H9 (cell line): ENCODE data around the gene ICAM2. TPM values are rescaled to one million over a fixed set of nuclear protein-coding genes. Genes with fewer than 3 reads are reported as not detected.

ENCODE experiments used
- DNase-seq: peaks from one replicate; pipeline ENCODE4 v3.0.0-alpha.2; 2017
- H2AFZ ChIP-seq: one replicate; pipeline ENCODE4 v1.6.1; 2013; ENCODE audit warnings: mild to moderate bottlenecking, low read length, control low read depth, moderate library complexity
- H2AK5ac ChIP-seq: 2 replicates; pipeline ENCODE4 v1.6.1; 2013; ENCODE audit warnings: low read length, control low read depth, mixed read lengths; ENCODE audit not compliant: insufficient read length
- H2BK120ac ChIP-seq: one replicate; pipeline ENCODE4 v1.6.1; 2013; ENCODE audit warnings: low read depth, mild to moderate bottlenecking, low read length, control low read depth, inconsistent platforms; ENCODE audit not compliant: poor library complexity, severe bottlenecking
- H2BK12ac ChIP-seq: 2 replicates; pipeline ENCODE4 v1.6.1; 2013; ENCODE audit warnings: low read length, control low read depth, mixed read lengths, low read depth; ENCODE audit not compliant: insufficient read length
- H2BK15ac ChIP-seq: 2 replicates; pipeline ENCODE4 v1.6.1; 2013; ENCODE audit warnings: low read depth, low read length, control low read depth
- H2BK20ac ChIP-seq: one replicate; pipeline ENCODE4 v1.6.1; 2013; ENCODE audit warnings: low read depth, mild to moderate bottlenecking, low read length, control low read depth, inconsistent platforms; ENCODE audit not compliant: poor library complexity, severe bottlenecking
- H2BK5ac ChIP-seq: 2 replicates; pipeline ENCODE4 v1.6.1; 2013; ENCODE audit warnings: low read length, control low read depth, mixed read lengths; ENCODE audit not compliant: insufficient read length
- H3K14ac ChIP-seq: 2 replicates; pipeline ENCODE4 v1.6.1; 2013; ENCODE audit warnings: low read length, control low read depth; ENCODE audit not compliant: insufficient read depth
- H3K18ac ChIP-seq: 2 replicates; pipeline ENCODE4 v1.6.1; 2013; ENCODE audit warnings: low read depth, mild to moderate bottlenecking, mixed read lengths, low read length, control low read depth; ENCODE audit not compliant: insufficient read length
- H3K23ac ChIP-seq: 2 replicates; pipeline ENCODE4 v1.6.1; 2013; ENCODE audit warnings: low read length, control low read depth, mixed read lengths, low read depth; ENCODE audit not compliant: insufficient read length
- H3K23me2 ChIP-seq: 2 replicates; pipeline ENCODE4 v1.6.1; 2013; ENCODE audit warnings: low read depth, mild to moderate bottlenecking, mixed read lengths, low read length, control low read depth; ENCODE audit not compliant: insufficient read length, poor library complexity, severe bottlenecking
- H3K27ac ChIP-seq: 2 replicates; pipeline ENCODE4 v1.5.1; 2013; ENCODE audit warnings: low read length, control low read depth, mixed read lengths, low read depth; ENCODE audit not compliant: insufficient read length
- H3K27me3 ChIP-seq: 2 replicates; pipeline ENCODE4 v1.6.1; 2013; ENCODE audit warnings: low read length, control low read depth, inconsistent platforms; ENCODE audit not compliant: insufficient read depth
- H3K4ac ChIP-seq: 2 replicates; pipeline ENCODE4 v1.6.1; 2013; ENCODE audit warnings: low read depth, mild to moderate bottlenecking, control low read depth, inconsistent platforms, low read length, moderate library complexity
- H3K4me1 ChIP-seq: 2 replicates; pipeline ENCODE4 v1.6.1; 2013; ENCODE audit warnings: low read length, control low read depth, inconsistent platforms; ENCODE audit not compliant: insufficient read depth
- H3K4me2 ChIP-seq: 2 replicates; pipeline ENCODE4 v1.6.1; 2013; ENCODE audit warnings: low read length, control low read depth, mixed read lengths; ENCODE audit not compliant: insufficient read length, insufficient read depth
- H3K56ac ChIP-seq: 2 replicates; pipeline ENCODE4 v1.6.1; 2013; ENCODE audit warnings: low read depth, mild to moderate bottlenecking, mixed read lengths, low read length, control low read depth; ENCODE audit not compliant: insufficient read length
- H3K79me1 ChIP-seq: 2 replicates; pipeline ENCODE4 v1.6.1; 2013; ENCODE audit warnings: low read depth, mild to moderate bottlenecking, moderate library complexity, low read length, control low read depth, inconsistent platforms; ENCODE audit not compliant: insufficient read depth, poor library complexity, severe bottlenecking
- H3K79me2 ChIP-seq: 2 replicates; pipeline ENCODE4 v1.6.1; 2013; ENCODE audit warnings: low read length, control low read depth, inconsistent platforms; ENCODE audit not compliant: insufficient read depth
- H3K9ac ChIP-seq: 2 replicates; pipeline ENCODE4 v1.6.1; 2013; ENCODE audit warnings: low read length, control low read depth, mixed read lengths; ENCODE audit not compliant: insufficient read length; ENCODE audit errors: extremely low read depth
- H3K9me3 ChIP-seq: one replicate; pipeline ENCODE4 v1.6.1; 2013; ENCODE audit warnings: low read depth, low read length, inconsistent platforms; ENCODE audit not compliant: control insufficient read depth
- H3T11ph ChIP-seq: one replicate; pipeline ENCODE4 v1.6.1; 2013; ENCODE audit warnings: mild to moderate bottlenecking, low read length, control low read depth, inconsistent platforms
- H4K20me1 ChIP-seq: one replicate; pipeline ENCODE4 v1.6.1; 2013; ENCODE audit not compliant: control insufficient read depth, insufficient read length, insufficient read depth
- H4K5ac ChIP-seq: 2 replicates; pipeline ENCODE4 v1.6.1; 2013; ENCODE audit warnings: low read depth, mild to moderate bottlenecking, mixed read lengths, low read length, control low read depth; ENCODE audit not compliant: insufficient read length
- H4K8ac ChIP-seq: replicated peaks from 2 replicates; pipeline ENCODE4 v1.6.1; 2013; ENCODE audit warnings: low read length, control low read depth, mixed read lengths, low read depth; ENCODE audit not compliant: insufficient read length
- H4K91ac ChIP-seq: 2 replicates; pipeline ENCODE4 v1.6.1; 2013; ENCODE audit warnings: low read depth, mild to moderate bottlenecking, moderate library complexity, mixed read lengths, low read length, control low read depth; ENCODE audit not compliant: insufficient read length
- H3K27ac Mint-ChIP-seq, 3 experiments: 2 replicates in 2 of 3; 3 replicates in 1 of 3; pipeline ENCODE4 v1.8.0; 2020 to 2021; ENCODE audit warnings: mixed read lengths in 3 of 3, mild to moderate bottlenecking in 1 of 3, moderate library complexity in 1 of 3
- H3K27me3 Mint-ChIP-seq: 2 replicates; pipeline ENCODE4 v1.8.0; 2021; ENCODE audit warnings: low read depth, mild to moderate bottlenecking, moderate library complexity, mixed read lengths
- H3K36me3 Mint-ChIP-seq, 3 experiments: 2 replicates in 2 of 3; 3 replicates in 1 of 3; pipeline ENCODE4 v1.8.0; 2020 to 2021; ENCODE audit warnings: low read depth in 3 of 3, mixed read lengths in 3 of 3; ENCODE audit not compliant: insufficient read depth in 1 of 3
- H3K4me1 Mint-ChIP-seq, 2 experiments: 2 replicates each; pipeline ENCODE4 v1.8.0; 2020; ENCODE audit warnings: mixed read lengths in 2 of 2
- H3K4me3 Mint-ChIP-seq, 2 experiments: 2 replicates in 1 of 2; 3 replicates in 1 of 2; pipeline ENCODE4 v1.8.0; 2020 to 2021; ENCODE audit warnings: mild to moderate bottlenecking in 2 of 2, mixed read lengths in 2 of 2, moderate library complexity in 1 of 2
- H3K9me3 Mint-ChIP-seq, 2 experiments: 2 replicates in 1 of 2; 3 replicates in 1 of 2; pipeline ENCODE4 v1.8.0; 2020; ENCODE audit warnings: mild to moderate bottlenecking in 2 of 2, mixed read lengths in 2 of 2, moderate library complexity in 1 of 2
- CTCF ChIP-seq: fragments of 200-600 bp; sonication (generic); conservative IDR thresholded peaks from 3 replicates; pipeline ENCODE4 v1.8.0; 2021; ENCODE audit warnings: antibody characterized with exemption, mild to moderate bottlenecking
- WGBS: extraction: QIAGEN DNeasy Blood & Tissue Kit; methylation state at CpG from one replicate; pipeline ENCODE4 v1.1.7; 2013; ENCODE audit warnings: missing lambda C conversion rate, low lambda C conversion rate, mixed read lengths; ENCODE audit not compliant: insufficient read length; ENCODE audit errors: extremely low coverage; 5-methylcytosine and 5-hydroxymethylcytosine counted together
- total RNA-seq: library from RNA; stranded (reverse); gene quantifications from 2 replicates; pipeline ENCODE4 v1.2.1, GENCODE V29; 2021

The ICAM2 gene
- total RNA-seq, 1 experiment from 2014 or later, result 0.28 TPM

GRCh38 chr17:63973247-63973646 lies 47.2 kb downstream of the ICAM2 start:
- no CpG with 5 or more reads among the region's 6 CpGs for WGBS
- H3K27me3 Mint-ChIP-seq, result no peaks in the 10 kb centered on the region; the same call in none of the 2 replicates
- Histone ChIP-seq H3K23ac (no peak overlapping the region), H3K4me2 (no peak overlapping the region), H2AFZ (no peak overlapping the region), H3K4ac (no peak overlapping the region), H2BK20ac (no peak overlapping the region), H3K4me1 (no peaks in the 10 kb centered on the region), H4K8ac (no peak overlapping the region), H3T11ph (no peak overlapping the region), H2BK15ac (no peak overlapping the region), H3K79me2 (no peaks in the 10 kb centered on the region), H4K5ac (no peak overlapping the region), H2AK5ac (no peak overlapping the region), H3K9ac (no peak overlapping the region), H3K27ac (no peak overlapping the region), H3K18ac (no peak overlapping the region), H3K9me3 (no peaks in the 10 kb centered on the region), H2BK12ac (no peak overlapping the region), H2BK120ac (no peak overlapping the region), H2BK5ac (no peak overlapping the region), H3K27me3 (no peaks in the 10 kb centered on the region), H3K79me1 (no peaks in the 10 kb centered on the region), H3K56ac (no peak overlapping the region), H4K91ac (no peak overlapping the region), H3K23me2 (no peaks in the 10 kb centered on the region), H3K14ac (no peak overlapping the region), H4K20me1 (no peaks in the 10 kb centered on the region)
- H3K4me1 Mint-ChIP-seq, result peaks cover 7 to 10% of the 10 kb centered on the region in 2 experiments
- H3K27ac Mint-ChIP-seq, result no peak overlapping the region; a peak in 1 of 7 replicates
- no peaks in the 10 kb centered on the region for H3K9me3 Mint-ChIP-seq
- H3K36me3 Mint-ChIP-seq, result no peaks in the 10 kb centered on the region
- H3K4me3 Mint-ChIP-seq, result peak overlapping the region in 1 of 2 experiments; percentile 49; a peak in 1 of 5 replicates
- no peak for DNase-seq
- no peak for TF ChIP-seq CTCF
